Thymus (tissue), 11 donors: ENCODE data around the gene IRF8. TPM values are rescaled to one million over a fixed set of nuclear protein-coding genes. Genes with fewer than 3 reads are reported as not detected.
"Not testable (repeated sequence)": the region's sequence is repeated elsewhere in the genome, so short reads cannot be mapped to it uniquely, and the experiment has no call there.

Experiments used
- DNase-seq, 9 donors: peaks; one replicate each; pipeline ENCODE4 v3.0.0-alpha.2; 2013; ENCODE audit warnings: low spot score in 9 of 9, low read depth in 6 of 9, missing footprints in 1 of 9
- H3K27ac ChIP-seq, 2 donors: one replicate each; pipeline ENCODE4 v1.5.1; 2013; ENCODE audit warnings: control low read depth in 1 of 2, low read depth in 1 of 2, low read length in 1 of 2, mild to moderate bottlenecking in 1 of 2, moderate library complexity in 1 of 2
- H3K27me3 ChIP-seq, 2 donors: one replicate each; pipeline ENCODE4 v1.5.1; 2013; ENCODE audit warnings: low read length in 1 of 2; ENCODE audit not compliant: control insufficient read depth in 2 of 2, insufficient read depth in 1 of 2
- H3K36me3 ChIP-seq, 2 donors: one replicate each; pipeline ENCODE4 v1.5.1; 2013; ENCODE audit warnings: low read length in 1 of 2, mild to moderate bottlenecking in 1 of 2, moderate library complexity in 1 of 2; ENCODE audit not compliant: control insufficient read depth in 2 of 2, insufficient read depth in 2 of 2
- H3K4me1 ChIP-seq, 2 donors: one replicate each; pipeline ENCODE4 v1.5.1; 2013; ENCODE audit warnings: low read length in 2 of 2; ENCODE audit not compliant: control insufficient read depth in 2 of 2, insufficient read depth in 2 of 2
- H3K4me3 ChIP-seq, 2 donors: one replicate each; pipeline ENCODE4 v1.5.1; 2013; ENCODE audit warnings: low read length in 2 of 2, control low read depth in 1 of 2, mild to moderate bottlenecking in 1 of 2
- H3K9me3 ChIP-seq, 2 donors: one replicate each; pipeline ENCODE4 v1.5.1; 2013; ENCODE audit warnings: low read length in 1 of 2, mild to moderate bottlenecking in 1 of 2; ENCODE audit not compliant: control insufficient read depth in 2 of 2, insufficient read depth in 1 of 2
- WGBS: extraction: QIAGEN DNeasy Blood & Tissue Kit; methylation state at CpG from one replicate; pipeline ENCODE4 v1.1.7; 2013; 5-methylcytosine and 5-hydroxymethylcytosine counted together
- polyA plus RNA-seq: library from polyadenylated mRNA; stranded (reverse); fragments of 200-250 nt; gene quantifications from one replicate; pipeline ENCODE4 v1.2.3, GENCODE V29; 2013
- total RNA-seq: library from RNA; stranded (reverse); fragments of 120-200 nt; gene quantifications from one replicate; pipeline ENCODE4 v1.2.4, GENCODE V29; 2013
- donor health status: healthy.

IRF8 gene
- total and polyA plus RNA-seq, 2 donors, result 38.8 to 119 TPM

- Histone ChIP-seq H3K4me1 (peaks cover 8 to 30% of the 10 kb centered on the region in 2 donors), H3K4me3 (no peak overlapping the region), H3K36me3 (no peaks in the 10 kb centered on the region), H3K27me3 (peaks cover 0 to 16% of the 10 kb centered on the region in 2 donors), H3K9me3 (no peaks in the 10 kb centered on the region), H3K27ac (no peak overlapping the region)
- WGBS, result 93% methylated on average over 23 of the region's 23 CpGs
- DNase-seq, result no peak
Measured at GRCh38 chr16:85931596-85932402, 32.8 kb downstream of the IRF8 start.

GRCh38 chr16:85934210-85934609 lies 35.2 kb downstream of the IRF8 start:
- no peak for DNase-seq
- Histone ChIP-seq H3K4me3 (no peak overlapping the region), H3K9me3 (peaks cover 0 to 1% of the 10 kb centered on the region in 2 donors), H3K4me1 (peaks cover 10 to 27% of the 10 kb centered on the region in 2 donors), H3K27ac (no peak overlapping the region), H3K27me3 (peaks cover 0 to under 1% of the 10 kb centered on the region in 2 donors), H3K36me3 (no peaks in the 10 kb centered on the region)
- 86% methylated on average over 9 of the region's 9 CpGs for WGBS

DNA sequence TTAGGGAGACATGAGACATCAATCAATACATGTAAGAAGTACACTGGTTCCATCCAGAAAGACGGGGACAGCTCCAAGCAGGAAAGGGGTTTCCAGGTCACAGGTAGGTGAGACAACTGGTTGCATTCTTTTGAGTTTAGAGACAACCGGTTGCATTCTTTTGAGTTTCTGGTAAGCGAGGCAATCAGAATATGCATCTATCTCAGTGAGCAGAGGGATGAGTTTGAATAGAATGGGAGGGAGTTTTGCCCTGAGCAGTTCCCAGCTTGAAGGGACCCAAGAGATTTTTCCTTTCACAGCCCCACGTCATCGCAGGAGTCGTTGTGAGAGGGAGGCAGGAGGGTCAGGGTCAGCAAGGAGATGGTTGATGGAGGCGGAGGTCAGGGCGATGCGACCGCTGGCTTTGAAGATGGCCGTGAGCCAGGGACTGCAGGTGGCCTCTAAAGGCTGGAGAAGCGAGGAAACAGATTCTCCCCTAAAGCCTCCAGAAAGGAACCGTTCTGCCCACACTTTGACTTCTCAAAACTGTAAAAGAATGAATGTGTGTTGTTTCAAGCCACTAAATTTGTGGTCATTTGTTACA lies 36.5 kb downstream of the IRF8 start:
- peak overlapping the region; percentile 79 to 90 for H3K27ac ChIP-seq
- WGBS, result 47% methylated on average over 13 of the region's 13 CpGs
- DNase-seq, result peak in 1 of 9 donors; percentile 9
- peaks cover 10 to 27% of the 10 kb centered on the region in 2 donors for H3K4me1 ChIP-seq
- H3K36me3 ChIP-seq, result no peaks in the 10 kb centered on the region
- H3K4me3 ChIP-seq, result peak overlapping the region in 1 of 2 donors; percentile 4
- no peaks in the 10 kb centered on the region for H3K27me3 ChIP-seq
- peaks cover 0 to 1% of the 10 kb centered on the region in 2 donors for H3K9me3 ChIP-seq

DNA sequence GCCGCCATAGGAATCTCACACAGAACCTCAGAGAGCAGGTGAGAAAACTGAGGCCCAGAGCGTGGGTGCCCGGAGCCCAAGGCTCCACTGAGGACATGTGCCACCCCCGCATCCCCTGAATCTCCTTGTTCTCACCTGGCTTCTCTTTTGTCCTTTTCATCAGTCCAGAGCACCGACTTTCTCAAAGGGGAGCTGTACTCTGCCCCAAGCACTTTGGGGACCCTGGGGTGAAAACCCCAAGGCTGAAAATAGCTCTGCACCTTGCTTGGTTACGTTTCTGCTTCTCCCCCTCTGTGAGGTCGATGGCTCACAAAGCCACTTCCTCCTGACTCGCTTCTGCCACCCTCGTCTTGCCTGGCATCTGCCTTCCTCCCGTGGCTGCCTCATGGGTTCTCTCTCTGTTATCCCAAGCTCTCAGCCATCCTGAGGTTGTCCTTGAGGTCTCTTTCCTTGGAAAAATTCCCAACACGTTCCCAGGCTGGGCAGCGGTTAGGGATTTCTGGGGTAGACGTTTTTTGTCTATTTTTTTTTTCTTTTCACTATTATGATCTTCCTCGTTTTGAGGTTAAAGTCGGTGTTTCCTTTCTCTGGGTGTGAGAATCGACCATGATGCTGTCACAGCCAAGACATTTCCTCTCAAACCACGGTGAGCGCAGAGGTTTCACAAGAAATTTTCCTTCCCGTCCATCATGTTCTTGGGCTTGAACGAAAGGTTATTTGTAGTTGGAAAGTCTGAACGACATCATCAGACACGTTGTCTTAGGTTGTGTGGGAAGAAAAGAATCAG lies 37.2 kb downstream of the IRF8 start:
- Histone ChIP-seq H3K27ac (peak overlapping the region; percentile 79 to 90), H3K9me3 (peaks cover 0 to 1% of the 10 kb centered on the region in 2 donors), H3K4me1 (peaks cover 10 to 27% of the 10 kb centered on the region in 2 donors), H3K4me3 (peak overlapping the region; percentile 4 to 30), H3K27me3 (no peaks in the 10 kb centered on the region), H3K36me3 (no peaks in the 10 kb centered on the region)
- WGBS, result 8% methylated on average over 22 of the region's 22 CpGs
- peak; percentile 39 to 85 (median 60) for DNase-seq

DNA sequence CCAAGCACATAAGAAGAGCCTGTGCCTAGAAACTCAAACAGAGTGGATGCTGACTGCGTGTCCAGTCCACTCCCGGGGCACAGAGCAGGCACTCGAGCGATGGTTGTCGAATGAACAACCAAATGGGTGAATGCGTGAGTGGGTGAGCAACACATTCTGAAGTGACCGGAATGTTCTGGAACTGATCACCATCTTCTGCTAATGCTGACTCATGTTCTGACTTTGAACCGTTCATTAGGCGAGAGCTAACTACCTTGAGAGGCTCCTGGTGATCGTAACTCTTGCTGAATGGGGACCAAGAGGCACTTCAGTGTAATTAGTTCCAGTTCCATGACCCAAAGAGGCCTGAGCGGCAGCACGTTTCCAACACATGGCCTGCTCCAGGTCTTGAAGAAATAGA lies 37.9 kb downstream of the IRF8 start:
- no peak for DNase-seq
- Histone ChIP-seq H3K4me1 (peaks cover 10 to 24% of the 10 kb centered on the region in 2 donors), H3K36me3 (no peaks in the 10 kb centered on the region), H3K27ac (peak overlapping the region; percentile 79 to 84), H3K9me3 (peaks cover 0 to 1% of the 10 kb centered on the region in 2 donors), H3K27me3 (no peaks in the 10 kb centered on the region), H3K4me3 (no peak overlapping the region)
- 79% methylated on average over 12 of the region's 12 CpGs for WGBS

DNA sequence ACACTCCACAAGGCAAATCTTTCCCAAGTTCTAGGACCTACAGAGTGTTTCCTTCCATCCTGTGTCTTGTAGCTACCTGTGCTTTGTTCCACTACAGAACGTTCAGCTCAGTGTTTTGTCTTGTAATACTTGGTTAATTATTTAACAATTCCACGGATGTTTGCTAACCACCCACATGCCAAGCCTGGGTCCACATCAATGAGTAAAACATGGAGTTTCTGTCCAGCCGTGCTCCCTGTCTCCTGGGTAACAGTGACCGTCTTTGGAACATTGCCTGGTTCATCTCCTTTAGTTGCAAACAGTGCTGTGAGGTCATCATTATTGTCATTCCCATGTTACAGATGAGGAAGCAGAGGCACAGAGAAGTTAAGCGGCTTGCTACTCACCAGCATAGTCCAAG lies 41.3 kb downstream of the IRF8 start:
- Histone ChIP-seq H3K9me3 (peaks cover 0 to 1% of the 10 kb centered on the region in 2 donors), H3K36me3 (no peaks in the 10 kb centered on the region), H3K4me3 (no peak overlapping the region), H3K4me1 (peaks cover 10 to 28% of the 10 kb centered on the region in 2 donors), H3K27me3 (no peaks in the 10 kb centered on the region), H3K27ac (no peak overlapping the region)
- WGBS, result 98% methylated on average over 5 of the region's 5 CpGs
- DNase-seq, result no peak

DNA sequence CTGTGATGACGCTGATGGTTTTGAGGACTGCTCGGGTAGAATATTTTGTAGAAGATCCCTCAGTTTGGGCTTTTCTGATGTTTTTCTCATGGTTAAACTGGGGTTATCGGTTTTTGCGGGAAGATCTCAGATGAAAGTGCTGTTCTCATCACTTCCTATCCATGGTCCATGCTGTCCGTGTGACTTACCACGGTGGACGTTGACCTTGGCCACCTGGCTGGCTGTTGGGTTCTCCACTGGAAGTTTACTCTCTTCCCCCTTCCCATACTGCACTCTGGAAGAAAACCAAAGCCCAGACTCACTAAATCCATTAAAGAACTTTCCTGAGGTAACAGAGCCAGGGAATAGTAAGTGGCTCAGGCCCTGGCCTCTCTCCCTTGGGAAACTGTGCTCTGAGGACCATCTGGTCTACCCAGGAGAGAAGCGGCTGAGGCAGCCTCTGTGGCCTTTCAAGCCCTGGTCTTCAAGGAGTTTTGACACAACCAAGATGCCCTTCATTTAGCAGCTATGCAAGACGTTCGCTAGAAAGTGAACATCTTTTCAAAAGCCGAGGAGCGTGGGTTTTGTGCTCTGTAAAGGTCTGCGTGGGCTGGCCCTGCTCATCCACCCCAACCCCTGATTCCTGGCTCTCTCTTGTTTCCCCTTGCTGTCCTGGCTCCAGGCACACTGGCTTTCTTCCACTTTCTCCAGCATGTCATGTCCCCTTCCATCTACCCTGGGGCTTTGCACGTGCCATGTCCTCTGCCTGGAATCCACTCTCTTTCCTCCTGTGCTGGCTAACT lies 43.1 kb downstream of the IRF8 start:
- WGBS, result 74% methylated on average over 14 of the region's 14 CpGs
- H3K36me3 ChIP-seq, result no peaks in the 10 kb centered on the region
- peaks cover 0 to 1% of the 10 kb centered on the region in 2 donors for H3K9me3 ChIP-seq
- H3K27ac ChIP-seq, result no peak overlapping the region
- no peak overlapping the region for H3K4me3 ChIP-seq
- H3K27me3 ChIP-seq, result peaks cover 0 to 15% of the 10 kb centered on the region in 2 donors
- DNase-seq, result no peak
- H3K4me1 ChIP-seq, result peaks cover 0 to 19% of the 10 kb centered on the region in 2 donors

GRCh38 chr16:85942659-85943058 lies 43.7 kb downstream of the IRF8 start:
- 98% methylated on average over 10 of the region's 10 CpGs for WGBS
- not testable (repeated sequence) for H3K4me3 ChIP-seq, H3K27ac ChIP-seq, DNase-seq, H3K36me3 ChIP-seq, H3K9me3 ChIP-seq
- Histone ChIP-seq H3K27me3 (peaks cover 6 to 21% of the 10 kb centered on the region in 2 donors), H3K4me1 (peaks cover 2 to 22% of the 10 kb centered on the region in 2 donors)
